ENCODE results near the gene ALDOA. TPM values are rescaled to one million over a fixed set of nuclear protein-coding genes. Genes with fewer than 3 reads are reported as not detected.

Gene ALDOA
- total and polyA plus RNA-seq, 3 experiments from 2014 or later, result 1,157 to 1,909 (median 1,907) TPM

- ChIA-PET CTCF (interaction anchor here (0.7 to 3.8 kb wide), 7 partner anchors 9 to 344 kb away, joined by 3 to 41 read pairs (median 4); partner anchors contain the start of genes TBX6 and YPEL3), POLR2A (interaction anchor here (0.5 to 7.1 kb wide), 23 partner anchors 10 to 592 kb away, joined by 3 to 89 read pairs (median 5); partner anchors contain the start of genes CORO1A, DCTPP1, FBRS and PPP4C)
- H3K36me3 Mint-ChIP-seq, result peaks cover 3 to 65% (median 8%) of the 10 kb centered on the region in 3 donors
- peak overlapping the region; percentile 92 to 100 (median 99) for H3K4me3 Mint-ChIP-seq
- Histone ChIP-seq H3K36me3 (ENCODE audit: insufficient read depth, low read length) (peaks cover 43% of the 10 kb centered on the region), H3K4me3 (ENCODE audit: low read length) (peak overlapping the region; percentile 85), H3K4me1 (ENCODE audit: insufficient read depth, low read length) (peaks cover 45% of the 10 kb centered on the region), H3K27me3 (ENCODE audit: insufficient read depth, low read length, poor library complexity, severe bottlenecking) (no peaks in the 10 kb centered on the region), H3K27ac (ENCODE audit: low read depth, low read length) (peak overlapping the region; percentile 91), H3K9me3 (ENCODE audit: low read length) (no peaks in the 10 kb centered on the region)
- DNase-seq, result peak in 1 of 5 donors; percentile 21
- peaks cover 0 to 3% of the 10 kb centered on the region in 2 donors for H3K27me3 Mint-ChIP-seq
- peaks cover 34 to 49% (median 35%) of the 10 kb centered on the region in 3 donors for H3K4me1 Mint-ChIP-seq
- peak overlapping the region; percentile 86 to 99 (median 97) for H3K27ac Mint-ChIP-seq
- no peaks in the 10 kb centered on the region for H3K9me3 Mint-ChIP-seq
These were observed 592 bp downstream of the ALDOA start for GRCh38 chr16:30065943-30066760.

GRCh38 chr16:30066761-30067583, 1.4 kb downstream of the ALDOA start:
- DNase-seq, result no peak
- no peaks in the 10 kb centered on the region for H3K27me3 ChIP-seq (ENCODE audit: insufficient read depth, low read length, poor library complexity, severe bottlenecking)
- ChIA-PET CTCF (interaction anchor here (0.7 to 3.8 kb wide), 4 partner anchors 8 to 343 kb away, joined by 3 to 41 read pairs (median 6); partner anchors contain the start of genes TBX6 and YPEL3), POLR2A (interaction anchor here (0.5 to 7.1 kb wide), 9 partner anchors 10 to 681 kb away, joined by 3 to 89 read pairs (median 5); partner anchors contain the start of genes PPP4C, TBX6 and YPEL3)
- H3K36me3 Mint-ChIP-seq, result peaks cover 5 to 74% (median 8%) of the 10 kb centered on the region in 3 donors
- H3K4me3 Mint-ChIP-seq, result peak overlapping the region; percentile 92 to 100 (median 99)
- H3K27ac ChIP-seq (ENCODE audit: low read depth, low read length), result peak overlapping the region; percentile 91
- H3K4me1 ChIP-seq (ENCODE audit: insufficient read depth, low read length), result peaks cover 45% of the 10 kb centered on the region
- H3K36me3 ChIP-seq (ENCODE audit: insufficient read depth, low read length), result peaks cover 50% of the 10 kb centered on the region
- H3K27me3 Mint-ChIP-seq, result peaks cover 0 to 3% of the 10 kb centered on the region in 2 donors
- H3K9me3 Mint-ChIP-seq, result no peaks in the 10 kb centered on the region
- peaks cover 34 to 49% (median 36%) of the 10 kb centered on the region in 3 donors for H3K4me1 Mint-ChIP-seq
- no peaks in the 10 kb centered on the region for H3K9me3 ChIP-seq (ENCODE audit: low read length)
- H3K27ac Mint-ChIP-seq, result peak overlapping the region; percentile 14 to 99 (median 94)
- peak overlapping the region; percentile 85 for H3K4me3 ChIP-seq (ENCODE audit: low read length)

GRCh38 chr16:30067584-30067916, 2.0 kb downstream of the ALDOA start:
- Histone ChIP-seq H3K9me3 (ENCODE audit: low read length) (no peaks in the 10 kb centered on the region), H3K4me1 (ENCODE audit: insufficient read depth, low read length) (peaks cover 45% of the 10 kb centered on the region), H3K4me3 (ENCODE audit: low read length) (peak overlapping the region; percentile 85), H3K27me3 (ENCODE audit: insufficient read depth, low read length, poor library complexity, severe bottlenecking) (no peaks in the 10 kb centered on the region), H3K36me3 (ENCODE audit: insufficient read depth, low read length) (peaks cover 54% of the 10 kb centered on the region), H3K27ac (ENCODE audit: low read depth, low read length) (peak overlapping the region; percentile 91)
- peaks cover 36 to 52% (median 40%) of the 10 kb centered on the region in 3 donors for H3K4me1 Mint-ChIP-seq
- H3K27me3 Mint-ChIP-seq, result peaks cover 0 to 3% of the 10 kb centered on the region in 2 donors
- no peaks in the 10 kb centered on the region for H3K9me3 Mint-ChIP-seq
- DNase-seq, result no peak
- H3K36me3 Mint-ChIP-seq, result peaks cover 6 to 77% (median 11%) of the 10 kb centered on the region in 3 donors
- H3K27ac Mint-ChIP-seq, result peak overlapping the region in 7 of 8 donors; percentile 67 to 99 (median 87)
- peak overlapping the region; percentile 61 to 99 (median 99) for H3K4me3 Mint-ChIP-seq
- POLR2A ChIA-PET, result interaction anchor here (3.7 to 7.1 kb wide), 3 partner anchors 9 to 118 kb away, joined by 34 to 89 read pairs (median 50); partner anchors contain the start of genes PPP4C, TBX6 and YPEL3
- CTCF ChIA-PET, result interaction anchor here (3.8 kb wide), 1 partner anchor 25 kb away, joined by 41 read pairs; the partner anchor contains the start of genes TBX6 and YPEL3

- ChIA-PET CTCF (interaction anchor here (3.8 kb wide), 1 partner anchor 25 kb away, joined by 41 read pairs; the partner anchor contains the start of genes TBX6 and YPEL3), POLR2A (interaction anchor here (3.7 to 7.1 kb wide), 3 partner anchors 8 to 117 kb away, joined by 34 to 89 read pairs (median 50); partner anchors contain the start of genes PPP4C, TBX6 and YPEL3)
- no peak overlapping the region for H3K4me3 ChIP-seq (ENCODE audit: low read length)
- Mint-ChIP-seq H3K27me3 (peaks cover 0 to 3% of the 10 kb centered on the region in 2 donors), H3K4me3 (peak overlapping the region; percentile 50 to 84 (median 71)), H3K27ac (peak overlapping the region; percentile 39 to 86 (median 75)), H3K9me3 (no peaks in the 10 kb centered on the region), H3K4me1 (peaks cover 36 to 52% (median 40%) of the 10 kb centered on the region in 3 donors), H3K36me3 (peaks cover 6 to 77% (median 11%) of the 10 kb centered on the region in 3 donors)
- H3K27me3 ChIP-seq (ENCODE audit: insufficient read depth, low read length, poor library complexity, severe bottlenecking), result no peaks in the 10 kb centered on the region
- H3K4me1 ChIP-seq (ENCODE audit: insufficient read depth, low read length), result peaks cover 42% of the 10 kb centered on the region
- no peak for DNase-seq
- H3K27ac ChIP-seq (ENCODE audit: low read depth, low read length), result peak overlapping the region; percentile 30
- no peaks in the 10 kb centered on the region for H3K9me3 ChIP-seq (ENCODE audit: low read length)
- peaks cover 54% of the 10 kb centered on the region for H3K36me3 ChIP-seq (ENCODE audit: insufficient read depth, low read length)
These were observed 2.8 kb downstream of the ALDOA start for GRCh38 chr16:30068333-30068732.

GRCh38 chr16:30068750-30069610, 3.4 kb downstream of the ALDOA start:
- Histone ChIP-seq H3K27me3 (ENCODE audit: insufficient read depth, low read length, poor library complexity, severe bottlenecking) (no peaks in the 10 kb centered on the region), H3K36me3 (ENCODE audit: insufficient read depth, low read length) (peaks cover 54% of the 10 kb centered on the region), H3K27ac (ENCODE audit: low read depth, low read length) (peak overlapping the region; percentile 30), H3K4me3 (ENCODE audit: low read length) (no peak overlapping the region), H3K4me1 (ENCODE audit: insufficient read depth, low read length) (peaks cover 36% of the 10 kb centered on the region), H3K9me3 (ENCODE audit: low read length) (no peaks in the 10 kb centered on the region)
- ChIA-PET CTCF (interaction anchor here (1.1 to 1.8 kb wide), 2 partner anchors 9 to 25 kb away, joined by 4 read pairs; no protein-coding TSS in a partner anchor), POLR2A (interaction anchor here (7.1 kb wide), 1 partner anchor 24 kb away, joined by 89 read pairs; the partner anchor contains the start of genes TBX6 and YPEL3)
- peaks cover 0 to 3% of the 10 kb centered on the region in 2 donors for H3K27me3 Mint-ChIP-seq
- peak; percentile 36 to 71 (median 50) for DNase-seq
- H3K4me1 Mint-ChIP-seq, result peaks cover 33 to 46% (median 34%) of the 10 kb centered on the region in 3 donors
- H3K36me3 Mint-ChIP-seq, result peaks cover 6 to 78% (median 11%) of the 10 kb centered on the region in 3 donors
- no peaks in the 10 kb centered on the region for H3K9me3 Mint-ChIP-seq
- H3K4me3 Mint-ChIP-seq, result peak overlapping the region; percentile 50 to 84 (median 71)
- H3K27ac Mint-ChIP-seq, result peak overlapping the region; percentile 39 to 86 (median 75)

GRCh38 chr16:30069611-30070462, 4.3 kb downstream of the ALDOA start:
- Mint-ChIP-seq H3K4me3 (peak overlapping the region in 3 of 7 donors; percentile 12 to 62 (median 36)), H3K27me3 (peaks cover 0 to 2% of the 10 kb centered on the region in 2 donors), H3K27ac (peak overlapping the region in 4 of 8 donors; percentile 37 to 83 (median 69)), H3K36me3 (peaks cover 6 to 72% (median 11%) of the 10 kb centered on the region in 3 donors), H3K4me1 (peaks cover 32 to 47% (median 33%) of the 10 kb centered on the region in 3 donors), H3K9me3 (no peaks in the 10 kb centered on the region)
- DNase-seq, result no peak
- Histone ChIP-seq H3K9me3 (ENCODE audit: low read length) (no peaks in the 10 kb centered on the region), H3K4me1 (ENCODE audit: insufficient read depth, low read length) (peaks cover 36% of the 10 kb centered on the region), H3K27me3 (ENCODE audit: insufficient read depth, low read length, poor library complexity, severe bottlenecking) (no peaks in the 10 kb centered on the region), H3K4me3 (ENCODE audit: low read length) (no peak overlapping the region), H3K27ac (ENCODE audit: low read depth, low read length) (peak overlapping the region; percentile 3), H3K36me3 (ENCODE audit: insufficient read depth, low read length) (peaks cover 54% of the 10 kb centered on the region)
- POLR2A ChIA-PET, result interaction anchor here (0.7 to 1.4 kb wide), 3 partner anchors 22 to 675 kb away, joined by 3 read pairs; partner anchors contain the start of genes TBX6 and YPEL3
- CTCF ChIA-PET, result interaction anchor here (1.1 to 1.8 kb wide), 2 partner anchors 9 to 24 kb away, joined by 4 read pairs; no protein-coding TSS in a partner anchor
